Testis (tissue), 2 donors: Measurements from ENCODE around the gene PLA2G4D.

Source experiments
- CTCF ChIP-seq, 3 experiments: fragments of 450-650 bp in 2 of 3; fragments of 200-600 bp in 1 of 3; sonication (generic) in 1 of 3; IDR thresholded peaks; one replicate each; pipeline ENCODE4 v1.5.1; 2016 to 2019; ENCODE audit warnings: antibody characterized with exemption in 3 of 3, mild to moderate bottlenecking in 2 of 3, moderate library complexity in 1 of 3
- POLR2A ChIP-seq: fragments of 450-650 bp; IDR thresholded peaks from one replicate; pipeline ENCODE4 v1.6.1; 2017; ENCODE audit warnings: antibody characterized with exemption, mild to moderate bottlenecking, moderate library complexity

GRCh38 chr15:42045211-42045615 lies 49.1 kb downstream of the PLA2G4D start:
- no peak for TF ChIP-seq CTCF (IDR thresholded peaks at IDR 0.05)
- no peak for TF ChIP-seq POLR2A
